ENCODE data around the gene FGFBP1. TPM values are rescaled to one million over a fixed set of nuclear protein-coding genes. Genes with fewer than 3 reads are reported as not detected.

The FGFBP1 gene
- total RNA-seq (2022; extraction: Qiagen RNA extraction) = 2.4 to 2.8 TPM (median 2.6 TPM) in 5 replicates

GRCh38 chr4:15938640-15939039 lies at the start of gene FGFBP1:
TSS of gene FGFBP1 (minus strand) at chr4:15938740. CDS start at chr4:15936632, 2,108 bp downstream.

GRCh38 chr4:15963001-15963451 lies 24.5 kb upstream of the FGFBP1 start, which contains the start of gene FGFBP2:
TSS of gene FGFBP2 (minus strand) at chr4:15963175. CDS start at chr4:15963129, 46 bp downstream.

Other genes starting within 250 kb of the FGFBP1 start
- 14.2 to 19.0 TPM (median 15.5 TPM) in 5 replicates for gene BST1, start 235.7 kb downstream of the FGFBP1 start, total RNA-seq (2022; extraction: Qiagen RNA extraction)
- 12.4 to 16.6 TPM (median 13.0 TPM) in 5 replicates for gene CD38, start 160.4 kb downstream of the FGFBP1 start, total RNA-seq (2022; extraction: Qiagen RNA extraction)
- gene FGFBP2, start 24.4 kb upstream of the FGFBP1 start, total RNA-seq (2022; extraction: Qiagen RNA extraction) = 0.17 to 0.41 TPM (median 0.34 TPM) in 5 replicates
- 0.33 to 0.61 TPM (median 0.54 TPM) in 5 replicates for gene PROM1, start 145.3 kb upstream of the FGFBP1 start, total RNA-seq (2022; extraction: Qiagen RNA extraction)